ENCODE data around the gene PPP2R5B.

PPP2R5B gene

DNA sequence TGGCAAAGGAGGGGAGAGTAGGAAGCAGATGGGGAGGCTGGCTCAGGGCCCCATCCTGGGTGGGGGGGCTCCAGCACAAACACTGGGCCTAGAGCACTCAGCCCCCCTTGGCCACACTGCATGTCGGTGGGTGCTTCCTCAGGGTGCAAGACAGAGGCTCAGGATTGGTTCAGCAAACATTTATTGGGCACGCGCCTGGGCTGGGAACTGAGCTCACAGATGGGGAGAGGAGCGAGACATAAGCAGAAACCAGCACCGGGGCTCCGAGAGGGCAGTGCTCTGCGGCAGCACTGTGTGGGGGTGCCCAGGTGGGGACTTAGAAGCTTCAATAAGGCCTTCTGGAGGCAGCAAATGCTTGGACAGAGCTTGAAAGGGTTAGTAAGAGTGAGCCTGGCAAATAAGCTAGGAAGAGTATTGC, 34.0 kb upstream of the PPP2R5B start:
- no peak for DNase-seq

DNA sequence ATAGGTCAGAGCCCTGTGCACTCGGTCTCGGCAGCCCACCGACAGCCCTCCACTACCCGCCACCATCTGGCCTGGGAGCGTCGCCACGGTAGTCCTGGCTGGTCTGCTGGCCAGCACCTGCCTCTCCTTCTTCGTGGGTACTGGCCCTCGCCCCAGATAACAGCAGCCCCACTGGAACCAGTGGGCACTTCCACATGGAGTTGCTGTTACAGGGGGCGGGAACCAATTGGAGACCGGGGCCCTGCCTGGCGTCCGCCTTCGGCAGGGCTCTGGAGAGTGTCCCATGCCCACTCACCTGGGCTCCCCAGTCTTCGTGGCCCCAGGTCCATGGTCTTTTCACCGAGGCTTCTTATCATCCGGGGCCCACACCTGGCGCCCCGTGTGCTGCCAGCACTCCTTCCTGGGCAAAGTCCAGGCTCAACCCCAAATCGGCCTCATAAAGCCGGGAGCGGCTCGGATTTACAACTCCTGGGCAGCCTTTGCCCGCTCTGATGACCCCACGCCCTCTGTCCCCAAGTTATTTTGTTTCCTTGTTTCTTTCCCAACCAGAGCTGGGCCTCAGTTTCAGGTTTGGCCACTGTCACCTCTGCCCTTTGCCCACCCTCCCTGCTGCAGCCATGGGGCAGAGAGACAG, 33.2 kb upstream of the PPP2R5B start:
- no peak for DNase-seq

DNA sequence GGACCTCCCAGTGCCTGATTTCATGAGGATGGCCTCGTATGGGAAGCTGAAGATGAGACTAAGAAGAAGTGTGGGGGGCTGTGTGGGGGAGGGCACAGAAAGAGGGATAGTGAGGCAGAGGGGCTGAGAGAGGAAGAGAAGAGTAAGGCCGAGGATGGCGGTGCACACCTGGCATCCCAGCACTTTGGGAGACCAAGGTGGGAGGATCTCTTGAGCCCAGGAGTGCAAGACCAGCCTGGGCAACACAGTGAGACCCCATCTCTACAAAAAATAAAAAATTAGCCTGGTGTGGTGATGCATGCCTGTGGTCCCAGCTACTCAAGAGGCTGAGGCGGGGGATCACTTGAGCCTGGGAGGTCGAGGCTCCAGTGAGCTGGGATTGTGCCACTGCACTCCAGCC, 32.6 kb upstream of the PPP2R5B start:
- no peak for DNase-seq

DNA sequence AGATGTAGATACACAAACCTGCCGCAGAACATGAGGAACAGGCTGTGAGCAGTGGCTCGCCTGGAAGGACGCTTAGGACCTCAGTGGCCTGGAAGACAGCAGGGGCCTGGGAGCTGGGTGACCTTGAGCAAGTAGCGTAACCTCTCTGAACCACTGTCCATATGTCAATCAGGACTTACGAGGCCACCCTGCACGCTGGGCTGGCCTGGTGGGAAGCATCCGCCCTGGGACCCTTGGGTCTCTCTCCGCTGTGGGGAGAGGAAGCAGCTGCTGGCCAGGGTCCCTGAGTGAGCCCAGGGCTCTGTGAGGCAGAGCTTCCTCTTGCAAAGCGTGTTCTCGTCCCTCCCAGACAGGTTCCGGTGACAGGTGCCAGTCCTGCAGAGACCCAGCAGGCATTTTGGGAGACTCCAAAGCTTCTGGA, 32.1 kb upstream of the PPP2R5B start:
- no peak for DNase-seq

DNA sequence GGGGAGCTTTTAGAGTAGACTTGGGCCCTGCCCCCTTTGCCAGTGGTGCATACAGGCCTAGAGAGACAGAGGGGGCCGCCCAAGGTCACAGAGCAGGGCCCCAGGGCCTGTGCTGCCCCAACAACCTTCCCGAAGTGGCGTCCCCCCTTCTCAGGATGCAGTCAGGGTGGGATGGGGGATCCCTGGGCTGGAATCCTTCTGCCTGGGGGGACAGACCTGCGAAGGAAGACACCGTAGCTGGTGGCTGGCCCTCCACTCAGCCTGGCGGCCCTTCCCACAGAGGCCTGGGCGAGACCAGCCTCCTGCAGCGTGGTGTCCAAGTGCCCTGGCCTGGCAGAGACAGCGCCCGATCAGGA, 31.7 kb upstream of the PPP2R5B start:
- no peak for DNase-seq

DNA sequence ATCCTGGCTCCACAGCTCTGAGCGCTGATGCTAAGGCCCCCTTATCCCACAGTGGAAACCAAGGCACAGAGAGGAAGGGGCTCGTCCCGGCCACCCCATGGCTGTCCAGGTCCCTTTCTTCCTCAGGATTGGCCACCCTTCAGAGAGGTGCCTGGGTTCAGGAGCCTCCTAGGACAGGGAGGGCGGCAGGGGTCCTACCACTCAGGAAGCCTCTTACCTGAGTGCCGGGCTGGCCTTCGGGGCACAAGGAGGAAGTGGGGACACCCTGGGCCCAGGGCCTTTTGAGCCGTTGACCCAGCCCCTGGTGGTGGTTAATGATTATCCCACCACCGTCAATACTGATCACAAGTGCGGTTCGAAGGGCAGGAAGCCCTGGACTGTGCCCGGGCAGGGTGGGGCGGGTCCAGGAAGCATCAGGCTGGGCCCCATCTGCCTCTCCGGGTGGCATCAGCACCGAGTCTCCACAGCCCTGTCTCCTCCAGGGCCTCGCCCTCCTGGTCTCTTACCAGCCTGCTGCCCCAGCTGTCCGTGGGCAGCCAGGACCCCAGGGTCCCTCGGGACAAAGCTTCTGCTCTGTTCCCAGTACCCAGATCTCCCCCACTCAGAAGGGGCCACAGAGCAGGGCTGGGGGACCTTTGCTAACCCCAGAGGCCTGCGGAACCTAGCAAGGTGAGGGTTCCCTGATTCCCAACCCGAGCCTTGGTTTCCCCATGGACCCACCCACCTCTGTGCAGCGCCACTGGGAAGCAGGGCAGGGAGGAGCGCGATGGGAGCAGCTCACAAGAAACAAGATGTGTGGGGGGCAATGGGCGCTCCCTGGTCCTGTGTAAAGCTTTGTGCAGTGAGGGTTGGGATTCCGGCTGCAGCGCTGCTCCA, 31.1 kb upstream of the PPP2R5B start:
- DNase-seq, result no peak

DNA sequence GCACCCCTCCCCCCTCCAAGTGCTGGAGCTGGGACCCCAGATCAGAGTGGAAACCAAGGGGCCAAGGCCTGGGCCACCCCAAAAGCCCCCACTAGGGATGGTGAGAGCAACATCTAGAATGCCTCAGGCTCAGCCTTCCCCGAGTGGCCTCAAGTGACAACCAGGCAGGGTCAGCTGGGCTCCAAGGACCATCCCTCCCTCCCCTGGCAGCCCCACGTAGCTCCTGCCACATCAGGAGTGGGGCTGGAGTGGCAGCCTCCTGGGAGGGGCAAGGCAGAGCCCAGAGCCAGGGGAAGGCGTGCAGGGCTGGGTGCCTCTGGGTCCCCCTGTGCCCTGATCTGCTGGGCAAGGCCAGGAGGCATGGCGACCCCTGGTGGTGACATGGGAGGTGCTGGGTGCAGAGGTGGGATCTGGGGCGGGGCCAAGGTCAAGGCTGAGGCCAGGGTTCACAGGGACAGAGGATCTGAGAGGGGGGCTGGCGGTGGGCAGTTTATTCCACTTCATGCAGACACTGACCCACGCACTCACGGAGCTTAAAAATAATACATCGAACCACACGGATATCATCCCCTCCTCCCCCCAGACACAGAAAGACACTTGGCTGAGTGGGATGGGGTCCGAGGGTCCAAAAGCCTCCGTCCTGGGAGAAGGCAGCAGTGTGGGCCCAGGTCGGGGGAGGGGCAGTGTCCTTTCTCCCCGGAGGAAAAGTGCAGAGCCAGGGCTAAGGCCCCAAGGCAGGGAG, 30.2 kb upstream of the PPP2R5B start:
- peak; percentile 6 for DNase-seq

DNA sequence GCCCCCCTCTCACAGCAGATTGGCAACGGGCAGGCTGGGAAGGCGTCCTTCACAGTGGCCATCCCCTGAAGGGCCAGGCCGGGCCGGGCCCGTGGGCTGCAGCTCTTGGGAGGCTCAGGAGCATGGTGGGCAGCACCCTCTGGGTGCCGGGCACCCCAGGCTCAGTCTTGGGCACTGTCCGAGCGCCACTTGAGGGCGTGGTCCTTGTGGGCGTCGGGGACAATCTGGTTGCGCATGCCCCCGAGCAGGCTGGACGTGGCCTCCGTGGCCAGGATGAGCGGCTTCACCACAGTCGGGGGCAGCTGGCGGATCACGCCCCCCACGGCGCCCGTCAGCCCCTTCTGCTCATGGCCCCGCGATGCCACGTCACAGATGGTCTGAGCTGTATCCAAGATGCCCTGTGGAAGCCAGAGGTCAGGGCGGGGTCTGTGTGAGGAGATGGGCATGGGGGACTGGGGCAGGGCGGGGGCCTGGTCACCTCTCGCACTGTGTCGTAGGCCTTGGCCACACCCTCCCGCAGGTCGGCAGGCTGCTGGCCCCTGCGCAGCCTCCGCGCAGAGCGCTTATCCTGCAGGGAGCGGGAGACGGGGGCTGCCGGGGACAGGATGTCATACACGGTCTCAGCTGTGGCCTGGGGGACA, 29.6 kb upstream of the PPP2R5B start:
- DNase-seq, result no peak

DNA sequence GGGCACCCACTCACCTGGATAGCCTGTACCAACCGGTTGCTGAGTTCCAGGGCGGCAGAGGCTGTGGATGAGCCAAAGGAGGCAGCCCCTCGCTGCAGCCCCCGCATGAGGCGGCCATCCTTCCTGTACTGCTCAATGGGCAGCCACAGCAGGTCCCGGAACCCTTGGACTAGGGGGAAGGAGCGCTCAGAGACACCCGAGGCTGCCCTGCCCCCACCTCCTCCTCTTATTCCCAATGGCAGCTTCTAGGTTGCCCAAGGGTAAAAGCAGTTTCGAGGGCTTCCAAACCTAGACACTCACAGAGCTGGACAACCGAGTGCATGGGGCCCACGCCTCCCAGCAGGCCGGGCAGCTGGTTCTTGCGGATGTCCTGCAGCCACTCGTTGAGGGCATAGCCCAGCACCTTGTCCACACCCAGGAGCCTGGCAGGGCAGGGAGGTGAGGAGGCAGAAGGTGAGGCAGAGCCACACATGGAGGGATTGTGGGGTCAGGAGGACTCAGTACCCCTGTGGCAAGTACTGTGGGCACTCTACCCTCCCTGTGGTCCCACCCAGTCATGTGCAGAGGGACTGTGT, 28.0 kb upstream of the PPP2R5B start:
- no peak for DNase-seq

DNA sequence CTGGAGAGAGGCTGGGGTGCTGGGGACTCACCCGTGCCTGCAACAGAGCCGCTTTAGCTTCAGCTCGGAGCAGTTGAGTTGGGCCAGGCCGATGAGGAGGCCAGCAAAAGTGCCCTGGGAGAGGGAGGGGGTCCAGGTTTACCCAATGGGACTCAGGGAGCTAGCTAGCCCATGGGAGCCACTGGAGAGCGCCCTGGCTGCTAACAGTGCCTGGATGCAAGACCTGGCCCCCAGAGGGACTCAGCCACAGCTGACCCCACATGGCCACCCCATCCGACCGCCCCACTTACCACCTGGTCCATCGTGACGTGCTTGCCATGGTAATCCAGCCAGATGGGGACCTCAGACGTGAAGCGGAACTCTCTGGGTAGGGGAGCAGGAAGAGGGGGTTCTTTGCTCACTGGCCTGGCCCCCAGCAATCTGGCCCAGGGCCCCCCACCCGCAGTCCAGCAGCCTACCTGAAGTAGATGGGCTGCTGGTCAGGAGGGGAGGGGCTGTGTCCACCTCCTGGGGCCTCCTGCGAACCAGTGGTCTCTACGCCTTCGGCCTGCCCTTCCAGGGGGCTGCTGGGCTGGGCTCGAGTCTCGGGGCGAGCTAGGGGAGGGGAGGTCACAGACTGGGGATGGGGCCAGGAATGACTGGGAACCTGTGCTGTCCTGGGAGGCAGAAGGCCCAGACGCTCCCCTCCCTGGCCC, 27.0 kb upstream of the PPP2R5B start:
- DNase-seq, result no peak

DNA sequence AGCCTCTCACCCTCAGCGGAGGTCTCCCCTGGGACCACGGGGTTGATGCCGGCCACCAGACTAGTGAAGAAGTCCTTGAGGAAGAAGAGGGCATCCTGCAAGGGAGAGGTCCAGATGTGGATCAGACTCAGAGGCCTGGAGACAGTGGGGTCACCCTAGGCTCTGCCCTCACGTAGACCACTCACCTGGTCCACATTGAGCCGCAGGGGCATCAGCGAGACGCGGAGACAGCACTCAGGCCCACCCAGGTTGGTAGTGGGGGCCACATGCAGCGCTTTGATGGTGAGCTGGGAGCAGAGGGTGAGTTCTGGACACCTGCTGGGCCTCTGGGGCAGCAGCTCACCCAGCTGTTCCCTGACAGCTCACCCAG, 26.4 kb upstream of the PPP2R5B start:
- DNase-seq, result no peak

DNA sequence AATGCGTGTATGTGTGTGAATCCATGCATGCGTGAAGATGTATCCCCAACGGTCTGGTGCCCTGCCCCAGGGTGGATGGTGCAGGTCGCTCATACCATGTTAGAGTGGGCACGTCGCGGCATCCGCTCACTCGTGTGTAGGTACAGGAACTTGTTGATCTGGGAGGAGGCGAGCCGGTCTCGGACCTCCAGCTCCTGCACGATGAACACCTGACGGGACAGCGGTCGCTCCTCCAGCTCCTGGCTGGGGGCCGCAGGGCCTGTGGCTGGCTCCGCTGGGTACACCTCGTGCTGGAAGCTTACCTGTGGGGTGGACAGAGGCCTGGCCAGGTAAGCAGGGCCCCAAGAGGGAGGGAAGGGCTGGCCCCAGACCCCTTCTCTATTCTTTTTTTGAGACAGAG, 25.9 kb upstream of the PPP2R5B start:
- no peak for DNase-seq

DNA sequence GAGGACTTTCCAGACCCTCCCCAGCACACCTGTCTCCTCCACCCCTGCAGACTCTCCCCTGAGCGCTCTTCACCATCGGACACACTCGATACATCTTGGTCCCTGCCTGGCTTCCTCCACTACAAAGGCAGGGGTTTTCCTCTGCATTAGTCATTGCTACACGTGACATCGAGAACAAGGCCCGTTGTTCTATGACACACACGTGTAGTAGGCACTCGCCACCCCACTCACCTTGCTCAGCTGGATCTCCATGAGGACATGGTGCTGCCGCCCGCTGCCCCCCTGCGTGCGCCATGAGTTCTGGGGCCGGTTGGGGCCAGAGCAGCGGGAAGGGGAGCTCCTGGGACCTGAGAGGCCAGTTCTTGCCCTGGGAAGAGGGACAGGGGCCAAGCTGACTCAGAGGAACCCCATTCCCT, 24.2 kb upstream of the PPP2R5B start:
- no peak for DNase-seq

DNA sequence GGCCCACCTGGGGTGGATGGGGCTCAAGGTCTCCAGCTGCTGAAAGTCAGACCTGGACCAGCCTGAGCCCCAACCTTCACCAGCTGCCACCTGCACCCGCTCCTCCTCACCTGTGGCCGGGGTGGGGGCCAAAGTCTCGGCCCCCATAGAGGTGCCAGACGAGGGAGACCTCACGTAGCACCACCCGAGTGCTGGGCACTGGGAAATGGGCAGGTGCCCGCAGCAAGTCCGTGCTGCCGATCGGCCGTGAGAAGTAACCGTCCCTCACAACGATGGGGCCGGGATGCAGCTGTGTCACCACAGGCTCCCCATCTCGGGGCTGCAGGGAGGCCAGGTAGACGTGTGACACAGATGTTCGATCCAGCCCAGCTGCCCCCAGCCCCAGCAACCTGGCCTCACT, 23.7 kb upstream of the PPP2R5B start:
- DNase-seq, result no peak

DNA sequence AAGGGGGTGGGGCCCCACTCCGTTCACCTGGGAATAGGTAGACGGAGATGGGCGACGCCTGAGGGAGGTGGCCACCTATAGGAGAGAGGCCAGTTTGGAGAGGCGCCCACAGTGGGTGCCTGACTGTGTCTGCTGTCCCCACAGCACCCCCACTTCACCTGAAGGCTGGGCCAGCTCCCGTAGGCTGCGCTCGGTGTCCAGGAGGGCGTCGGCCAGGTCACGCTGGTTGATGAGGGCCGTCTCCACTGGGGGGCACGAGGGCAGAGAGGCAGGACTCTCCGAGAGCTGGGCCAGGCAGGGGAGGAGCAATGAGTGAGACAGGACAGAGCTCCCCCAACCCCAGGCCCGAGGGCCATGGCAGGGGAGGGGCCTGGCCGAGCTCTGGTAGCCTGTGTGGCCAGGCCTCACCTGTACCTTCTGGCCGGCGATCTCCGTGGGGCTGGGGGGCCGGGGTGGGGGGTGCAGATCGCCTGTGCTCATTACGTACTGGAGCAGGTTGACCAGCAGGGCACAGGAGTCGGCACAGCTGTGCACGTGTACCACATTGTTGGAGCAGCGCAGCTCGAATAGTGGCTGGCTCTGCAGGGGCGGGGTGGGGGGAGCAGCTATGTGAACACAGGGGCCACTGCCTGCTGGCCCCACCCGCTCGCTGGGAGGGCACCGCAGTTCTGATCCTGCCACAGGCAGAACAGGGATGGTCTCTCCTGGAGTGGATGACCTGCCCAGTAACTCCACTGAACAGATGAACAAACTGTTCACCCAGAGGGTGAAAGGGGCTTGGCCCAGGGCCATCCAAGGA, 22.2 kb upstream of the PPP2R5B start:
- no peak for DNase-seq

DNA sequence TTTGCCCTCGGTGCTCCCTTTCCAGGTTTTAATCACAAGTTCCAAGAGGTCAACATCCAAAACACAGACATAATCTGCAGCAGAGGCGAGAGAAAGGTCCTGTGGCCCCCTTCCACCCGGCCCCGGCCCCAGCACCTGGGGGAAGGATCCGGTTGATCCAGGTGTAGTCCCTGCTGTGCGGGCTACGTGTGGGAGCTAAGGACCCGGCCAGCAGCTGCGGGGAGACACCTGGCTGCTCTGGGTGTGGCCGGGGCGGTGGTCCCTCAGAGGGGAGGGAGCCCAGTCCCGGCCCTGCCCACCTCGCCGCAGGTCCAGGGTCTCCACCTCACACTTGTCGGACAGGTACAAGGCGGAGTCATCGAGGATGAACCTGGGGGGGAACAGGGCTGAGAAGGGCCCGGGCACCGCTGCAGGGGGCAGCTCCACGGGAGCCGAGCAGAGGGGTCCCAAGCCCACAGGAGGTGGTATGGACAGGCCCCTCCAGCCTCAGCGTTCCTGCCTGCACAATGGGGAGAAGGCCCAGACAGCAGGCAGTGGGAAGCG, 21.1 kb upstream of the PPP2R5B start:
- no peak for DNase-seq

DNA sequence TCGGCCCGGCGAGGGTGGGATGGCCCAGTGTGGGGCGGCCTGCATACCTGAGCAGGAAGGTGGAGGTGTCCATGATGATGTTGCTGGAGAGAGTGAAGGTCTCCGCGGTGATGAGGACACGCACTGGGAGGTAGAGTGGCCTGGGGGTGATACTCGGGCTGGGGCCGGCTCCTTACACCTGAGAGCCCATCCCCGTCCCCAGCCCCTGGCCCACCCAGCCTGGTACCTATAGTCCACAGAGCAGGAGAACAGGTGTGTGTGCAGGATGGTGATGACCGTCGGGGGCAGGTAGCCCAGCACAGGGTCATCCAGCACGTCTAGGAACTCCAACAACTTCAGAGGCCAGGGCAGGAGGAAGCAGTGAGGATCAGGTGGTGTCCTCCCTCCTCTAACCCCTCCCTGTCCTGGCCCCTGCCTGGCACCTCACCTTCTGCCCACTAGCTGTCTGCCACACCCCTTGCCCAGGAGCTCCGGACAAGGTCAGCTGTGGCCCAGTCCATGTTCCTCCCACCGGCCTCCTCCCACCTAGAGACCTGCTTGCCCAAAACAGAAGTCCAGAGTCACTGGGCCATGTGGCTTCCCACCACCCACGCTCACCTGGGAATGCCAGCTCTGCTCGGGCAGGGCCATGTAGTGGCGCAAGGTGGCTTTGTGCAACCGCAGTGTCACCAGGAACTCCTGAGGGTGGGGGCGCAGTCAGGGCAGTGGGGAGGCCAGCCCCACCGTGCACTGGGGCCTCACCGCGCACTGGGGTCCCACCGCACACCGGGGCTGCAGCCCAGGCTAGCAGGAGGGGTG, 18.8 kb upstream of the PPP2R5B start:
- no peak for DNase-seq

DNA sequence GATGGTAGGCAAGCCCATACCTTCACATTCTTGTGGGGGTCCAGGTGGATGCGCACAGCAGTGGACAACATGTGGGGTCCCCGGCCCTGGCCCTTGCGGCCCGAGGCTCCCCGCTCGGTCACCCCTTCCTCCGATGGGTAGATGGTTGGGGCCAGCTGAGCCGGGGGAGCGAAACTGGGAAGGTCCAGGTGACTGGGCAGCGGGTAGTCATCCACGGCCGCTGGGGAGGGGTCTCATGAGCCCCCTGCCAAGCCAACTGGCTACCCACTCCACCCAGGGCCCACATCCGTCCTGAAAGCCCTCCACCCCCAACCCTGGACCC, 18.2 kb upstream of the PPP2R5B start:
- DNase-seq, result no peak

DNA sequence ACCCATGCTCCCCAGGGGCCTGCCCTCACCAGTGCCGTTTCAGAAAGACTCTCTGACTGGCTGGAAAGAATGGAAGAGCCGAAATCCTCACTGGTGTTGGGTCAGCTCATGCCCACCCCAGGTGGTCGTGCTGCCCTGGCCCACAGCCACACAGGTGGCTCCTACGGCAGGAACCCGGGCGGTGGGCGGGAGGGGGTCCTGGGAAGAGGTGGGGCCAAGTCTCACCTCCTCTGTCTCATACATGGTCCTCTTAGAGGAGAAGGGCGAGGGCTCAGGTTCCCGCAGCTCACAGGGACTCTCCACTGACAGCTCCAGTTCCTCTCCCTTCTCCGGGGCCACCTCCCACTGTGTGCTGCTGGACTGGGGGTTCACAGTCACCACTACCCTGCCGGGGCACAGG, 15.7 kb upstream of the PPP2R5B start:
- DNase-seq, result no peak

DNA sequence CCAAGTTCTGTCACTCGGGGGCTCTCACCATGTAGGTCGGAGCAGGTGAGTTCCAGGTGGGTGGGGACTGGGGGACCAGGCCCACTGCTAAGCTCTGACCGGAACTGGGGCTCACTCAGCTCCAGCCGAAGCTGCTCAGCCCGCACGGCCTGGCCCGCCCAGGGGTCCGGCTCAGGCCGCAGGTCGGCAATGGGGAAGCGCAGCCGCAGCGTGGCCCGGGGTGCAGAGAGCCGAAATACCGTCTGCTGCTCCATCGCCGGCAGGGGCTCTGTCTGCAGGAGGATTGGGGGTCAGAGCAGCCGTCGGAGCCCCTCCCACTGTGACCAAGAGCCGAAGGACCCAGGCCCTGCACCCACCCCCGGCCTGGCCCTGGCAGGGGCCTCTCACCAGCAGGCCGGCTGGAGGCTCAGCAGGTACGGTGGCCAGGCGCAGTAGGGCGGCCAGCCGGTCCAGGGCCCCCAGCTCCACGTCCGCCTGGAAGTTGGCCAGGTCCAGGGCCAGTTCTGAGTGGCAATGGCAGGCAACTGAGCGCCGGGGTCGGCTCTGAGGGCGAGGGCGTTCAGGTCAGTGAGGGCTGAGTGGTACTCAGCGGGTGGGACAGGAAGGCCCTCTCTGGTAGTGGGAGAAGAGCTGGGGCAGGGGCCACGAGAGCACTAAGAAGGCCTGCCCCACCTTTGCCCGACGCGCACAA, 14.7 kb upstream of the PPP2R5B start:
- DNase-seq, result no peak
